ENCODE data around the gene SLC16A4. TPM values are rescaled to one million over a fixed set of nuclear protein-coding genes. Genes with fewer than 3 reads are reported as not detected.

SLC16A4 gene
- total and polyA plus RNA-seq, 2 donors from 2014 or later: 51.8 to 53.1 TPM

- peak overlapping the region in 1 of 3 donors; percentile 3 for H3K4me3 ChIP-seq (ENCODE audit: low read length in 3 of 3)
- TF ChIP-seq CTCF (IDR thresholded peaks at IDR 0.05; ENCODE audit: borderline replicate concordance, extremely low read depth, insufficient read depth): no peak
- no peaks in the 10 kb centered on the region for H3K9me3 ChIP-seq (ENCODE audit: control insufficient read depth in 2 of 3, insufficient read depth in 1 of 3, low read length in 3 of 3)
- H3K27ac ChIP-seq (ENCODE audit: low read depth in 2 of 2, low read length in 2 of 2): peak overlapping the region; percentile 20 to 35
- DNase-seq: peak in 2 of 5 donors; percentile 13 to 31
- intact Hi-C loops (cut with DNase I): no loop called here
- no peak for FAIRE-seq
- H3K9ac ChIP-seq (ENCODE audit: low read length in 3 of 3): peak overlapping the region in 1 of 3 donors; percentile 9
- peaks cover 0 to 13% (median 0%) of the 10 kb centered on the region in 3 donors for H3K4me1 ChIP-seq (ENCODE audit: control insufficient read depth in 2 of 3, insufficient read depth in 2 of 3, low read depth in 1 of 3, low read length in 3 of 3)
- peaks cover 0 to 21% (median 6%) of the 10 kb centered on the region in 3 donors for H3K36me3 ChIP-seq (ENCODE audit: control insufficient read depth in 2 of 3, insufficient read depth in 3 of 3, low read length in 3 of 3)
- H3K27me3 ChIP-seq (ENCODE audit: control insufficient read depth, insufficient read depth, low read length): no peaks in the 10 kb centered on the region
Measured at GRCh38 chr1:110384581-110385321, 6.1 kb downstream of the SLC16A4 start.

GRCh38 chr1:110383251-110383990 lies 7.4 kb downstream of the SLC16A4 start:
- no peak for FAIRE-seq

GRCh38 chr1:110380672-110381283 lies 10.0 kb downstream of the SLC16A4 start:
- peaks cover 0 to 47% (median 22%) of the 10 kb centered on the region in 3 donors for H3K36me3 ChIP-seq (ENCODE audit: control insufficient read depth in 2 of 3, insufficient read depth in 3 of 3, low read length in 3 of 3)
- FAIRE-seq: no peak
- DNase-seq: no peak
- no peak for TF ChIP-seq CTCF (IDR thresholded peaks at IDR 0.05; ENCODE audit: borderline replicate concordance, extremely low read depth, insufficient read depth)
- no peak overlapping the region for H3K9ac ChIP-seq (ENCODE audit: low read length in 3 of 3)
- intact Hi-C loops (cut with DNase I): no loop called here
- H3K27ac ChIP-seq (ENCODE audit: low read depth in 2 of 2, low read length in 2 of 2): no peak overlapping the region
- no peaks in the 10 kb centered on the region for H3K9me3 ChIP-seq (ENCODE audit: control insufficient read depth in 2 of 3, insufficient read depth in 1 of 3, low read length in 3 of 3)
- peaks cover 0 to 13% (median 0%) of the 10 kb centered on the region in 3 donors for H3K4me1 ChIP-seq (ENCODE audit: control insufficient read depth in 2 of 3, insufficient read depth in 2 of 3, low read depth in 1 of 3, low read length in 3 of 3)
- no peaks in the 10 kb centered on the region for H3K27me3 ChIP-seq (ENCODE audit: control insufficient read depth, insufficient read depth, low read length)
- no peak overlapping the region for H3K4me3 ChIP-seq (ENCODE audit: low read length in 3 of 3)

More at GRCh38 chr1:110383251-110383990, 7.4 kb downstream of the SLC16A4 start:
- peaks cover 0 to 31% (median 10%) of the 10 kb centered on the region in 3 donors for H3K36me3 ChIP-seq (ENCODE audit: control insufficient read depth in 2 of 3, insufficient read depth in 3 of 3, low read length in 3 of 3)
- no peak overlapping the region for H3K9ac ChIP-seq (ENCODE audit: low read length in 3 of 3)
- DNase-seq: no peak
- H3K27ac ChIP-seq (ENCODE audit: low read depth in 2 of 2, low read length in 2 of 2): peak overlapping the region in 1 of 2 donors; percentile 2
- no peaks in the 10 kb centered on the region for H3K27me3 ChIP-seq (ENCODE audit: control insufficient read depth, insufficient read depth, low read length)
- intact Hi-C loops (cut with DNase I): no loop called here
- H3K4me3 ChIP-seq (ENCODE audit: low read length in 3 of 3): no peak overlapping the region
- no peak for TF ChIP-seq CTCF (IDR thresholded peaks at IDR 0.05; ENCODE audit: borderline replicate concordance, extremely low read depth, insufficient read depth)
- H3K4me1 ChIP-seq (ENCODE audit: control insufficient read depth in 2 of 3, insufficient read depth in 2 of 3, low read depth in 1 of 3, low read length in 3 of 3): peaks cover 0 to 13% (median 0%) of the 10 kb centered on the region in 3 donors
- H3K9me3 ChIP-seq (ENCODE audit: control insufficient read depth in 2 of 3, insufficient read depth in 1 of 3, low read length in 3 of 3): no peaks in the 10 kb centered on the region

All from kidney (tissue), 14 donors.